Measurements from ENCODE around the gene TRPM3.

- TF ChIP-seq, protein P1, sequence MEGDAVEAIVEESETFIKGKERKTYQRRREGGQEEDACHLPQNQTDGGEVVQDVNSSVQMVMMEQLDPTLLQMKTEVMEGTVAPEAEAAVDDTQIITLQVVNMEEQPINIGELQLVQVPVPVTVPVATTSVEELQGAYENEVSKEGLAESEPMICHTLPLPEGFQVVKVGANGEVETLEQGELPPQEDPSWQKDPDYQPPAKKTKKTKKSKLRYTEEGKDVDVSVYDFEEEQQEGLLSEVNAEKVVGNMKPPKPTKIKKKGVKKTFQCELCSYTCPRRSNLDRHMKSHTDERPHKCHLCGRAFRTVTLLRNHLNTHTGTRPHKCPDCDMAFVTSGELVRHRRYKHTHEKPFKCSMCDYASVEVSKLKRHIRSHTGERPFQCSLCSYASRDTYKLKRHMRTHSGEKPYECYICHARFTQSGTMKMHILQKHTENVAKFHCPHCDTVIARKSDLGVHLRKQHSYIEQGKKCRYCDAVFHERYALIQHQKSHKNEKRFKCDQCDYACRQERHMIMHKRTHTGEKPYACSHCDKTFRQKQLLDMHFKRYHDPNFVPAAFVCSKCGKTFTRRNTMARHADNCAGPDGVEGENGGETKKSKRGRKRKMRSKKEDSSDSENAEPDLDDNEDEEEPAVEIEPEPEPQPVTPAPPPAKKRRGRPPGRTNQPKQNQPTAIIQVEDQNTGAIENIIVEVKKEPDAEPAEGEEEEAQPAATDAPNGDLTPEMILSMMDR (IDR thresholded peaks at IDR 0.05; ENCODE audit: low read depth, low read length, missing input control), result no peak
- TF ChIP-seq TAF1 (conservative IDR thresholded peaks at IDR 0.05), result no peak
- TF ChIP-seq ZBTB33 (IDR thresholded peaks at IDR 0.05), result no peak
- TF ChIP-seq RXRA (IDR thresholded peaks at IDR 0.05), result no peak
- TF ChIP-seq EGR1 (IDR thresholded peaks at IDR 0.05; ENCODE audit: low read depth in 2 of 2), result no peak
- no peak for TF ChIP-seq YY1 (IDR thresholded peaks at IDR 0.05)
- TF ChIP-seq, protein P2, sequence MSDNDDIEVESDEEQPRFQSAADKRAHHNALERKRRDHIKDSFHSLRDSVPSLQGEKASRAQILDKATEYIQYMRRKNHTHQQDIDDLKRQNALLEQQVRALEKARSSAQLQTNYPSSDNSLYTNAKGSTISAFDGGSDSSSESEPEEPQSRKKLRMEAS (IDR thresholded peaks at IDR 0.05), result no peak
- TF ChIP-seq, protein P3, sequence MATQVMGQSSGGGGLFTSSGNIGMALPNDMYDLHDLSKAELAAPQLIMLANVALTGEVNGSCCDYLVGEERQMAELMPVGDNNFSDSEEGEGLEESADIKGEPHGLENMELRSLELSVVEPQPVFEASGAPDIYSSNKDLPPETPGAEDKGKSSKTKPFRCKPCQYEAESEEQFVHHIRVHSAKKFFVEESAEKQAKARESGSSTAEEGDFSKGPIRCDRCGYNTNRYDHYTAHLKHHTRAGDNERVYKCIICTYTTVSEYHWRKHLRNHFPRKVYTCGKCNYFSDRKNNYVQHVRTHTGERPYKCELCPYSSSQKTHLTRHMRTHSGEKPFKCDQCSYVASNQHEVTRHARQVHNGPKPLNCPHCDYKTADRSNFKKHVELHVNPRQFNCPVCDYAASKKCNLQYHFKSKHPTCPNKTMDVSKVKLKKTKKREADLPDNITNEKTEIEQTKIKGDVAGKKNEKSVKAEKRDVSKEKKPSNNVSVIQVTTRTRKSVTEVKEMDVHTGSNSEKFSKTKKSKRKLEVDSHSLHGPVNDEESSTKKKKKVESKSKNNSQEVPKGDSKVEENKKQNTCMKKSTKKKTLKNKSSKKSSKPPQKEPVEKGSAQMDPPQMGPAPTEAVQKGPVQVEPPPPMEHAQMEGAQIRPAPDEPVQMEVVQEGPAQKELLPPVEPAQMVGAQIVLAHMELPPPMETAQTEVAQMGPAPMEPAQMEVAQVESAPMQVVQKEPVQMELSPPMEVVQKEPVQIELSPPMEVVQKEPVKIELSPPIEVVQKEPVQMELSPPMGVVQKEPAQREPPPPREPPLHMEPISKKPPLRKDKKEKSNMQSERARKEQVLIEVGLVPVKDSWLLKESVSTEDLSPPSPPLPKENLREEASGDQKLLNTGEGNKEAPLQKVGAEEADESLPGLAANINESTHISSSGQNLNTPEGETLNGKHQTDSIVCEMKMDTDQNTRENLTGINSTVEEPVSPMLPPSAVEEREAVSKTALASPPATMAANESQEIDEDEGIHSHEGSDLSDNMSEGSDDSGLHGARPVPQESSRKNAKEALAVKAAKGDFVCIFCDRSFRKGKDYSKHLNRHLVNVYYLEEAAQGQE (IDR thresholded peaks at IDR 0.05), result no peak
- TF ChIP-seq RAD21 (IDR thresholded peaks at IDR 0.05), result no peak
These were observed 238.4 kb downstream of the TRPM3 start for GRCh38 chr9:70883056-70883455.

Measured in liver (tissue), 3 donors.